NT2/D1 (cell line): Measurements from ENCODE around the gene EPHA3.

Source experiments
- SUZ12 ChIP-seq: IDR thresholded peaks from 2 replicates; pipeline ENCODE4 v1.6.1; 2011; ENCODE audit not compliant: insufficient read length, insufficient read depth; ENCODE audit errors: extremely low read depth
- YY1 ChIP-seq: IDR thresholded peaks from 2 replicates; pipeline ENCODE4 v1.6.1; 2011; ENCODE audit not compliant: insufficient read length, insufficient read depth
- ZNF274 ChIP-seq: IDR thresholded peaks from 2 replicates; pipeline ENCODE4 v1.6.1; 2011; ENCODE audit warnings: mild to moderate bottlenecking, low read depth, low read length

DNA sequence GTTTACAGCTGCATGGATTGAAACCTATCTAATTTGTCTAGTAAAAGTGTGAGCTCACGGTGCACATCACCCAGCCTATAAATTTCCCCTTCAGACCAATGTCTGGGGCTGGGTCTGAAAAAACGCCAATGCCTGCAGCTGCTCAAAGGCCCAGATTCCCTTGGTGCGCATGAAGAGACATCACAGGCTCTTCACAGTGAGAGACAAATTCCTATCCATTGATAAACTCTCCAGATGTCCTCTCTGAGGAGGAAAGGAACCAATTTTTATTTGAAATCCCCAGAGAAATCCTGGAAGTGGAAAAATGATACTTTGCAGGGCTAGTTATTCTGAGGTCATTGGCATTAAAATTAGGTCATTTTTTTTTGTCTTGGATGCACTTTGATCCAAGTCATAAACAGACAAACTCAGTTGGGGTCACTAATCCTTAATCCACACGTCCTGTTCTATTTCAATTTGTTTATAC lies 360.5 kb downstream of the EPHA3 start:
- no peak for TF ChIP-seq ZNF274
- TF ChIP-seq SUZ12 = no peak
- TF ChIP-seq YY1 = no peak
